IMR-90 (cell line): ENCODE measurements around the gene CAPN2. TPM values are rescaled to one million over a fixed set of nuclear protein-coding genes. Genes with fewer than 3 reads are reported as not detected.
A peak's percentile ranks its signal among the peaks of the same experiment; 100 is the strongest.

ENCODE experiments used
- ATAC-seq: fragments of 200-7000 bp; cut with Tn5 transposase; 2 replicates; pipeline ENCODE4 v1.9.1; 2020; ENCODE audit warnings: low read depth, mild to moderate bottlenecking, moderate library complexity
- BruUV-seq: library from RNA; stranded (reverse); fragments of 400-500 nt; replicated peaks from 2 replicates; lab custom pipeline; 2021; lab: Mats Ljungman, UMichigan
- CTCF ChIA-PET: fragments of 300-600 bp; formaldehyde crosslinking; extraction: SDS; loops from one replicate; lab custom pipeline; 2021; ENCODE audit warnings: antibody characterized with exemption; lab: Yijun Ruan, JAX
- POLR2A ChIA-PET: fragments of 300-600 bp; sonication (Branson Sonifier 250); formaldehyde crosslinking; loops from one replicate; lab custom pipeline; 2022; ENCODE audit warnings: antibody characterized with exemption; ENCODE audit not compliant: unreplicated experiment; lab: Charles Lee
- DNase-seq: peaks from one replicate; pipeline ENCODE4 v3.0.0; 2013
- H2AFZ ChIP-seq: replicated peaks from 2 replicates; pipeline ENCODE3; 2013; ENCODE audit warnings: low read length, mild to moderate bottlenecking; ENCODE audit not compliant: poor library complexity
- H2AK5ac ChIP-seq: 2 replicates; pipeline ENCODE4 v1.6.1; 2013; ENCODE audit warnings: low read depth, low read length, inconsistent platforms
- H2AK9ac ChIP-seq: replicated peaks from 2 replicates; pipeline ENCODE3; 2013; ENCODE audit warnings: mild to moderate bottlenecking, low read depth, low read length, moderate library complexity; ENCODE audit not compliant: poor library complexity
- H2BK120ac ChIP-seq: 2 replicates; pipeline ENCODE4 v1.6.1; 2013; ENCODE audit warnings: low read depth, low read length, inconsistent platforms
- H2BK15ac ChIP-seq: 3 replicates; pipeline ENCODE4 v1.6.1; 2013; ENCODE audit warnings: low read depth, low read length, inconsistent platforms
- H2BK20ac ChIP-seq: 2 replicates; pipeline ENCODE4 v1.6.1; 2013; ENCODE audit warnings: low read depth, mild to moderate bottlenecking, inconsistent platforms, low read length, moderate library complexity
- H2BK5ac ChIP-seq: 2 replicates; pipeline ENCODE4 v1.6.1; 2013; ENCODE audit warnings: mild to moderate bottlenecking, low read depth, low read length, inconsistent platforms; ENCODE audit not compliant: poor library complexity, severe bottlenecking
- H3K14ac ChIP-seq: replicated peaks from 2 replicates; pipeline ENCODE4 v1.6.1; 2013; ENCODE audit warnings: low read depth, low read length, inconsistent platforms
- H3K18ac ChIP-seq: 2 replicates; pipeline ENCODE4 v1.6.1; 2013; ENCODE audit warnings: low read depth, low read length, control low read depth
- H3K23ac ChIP-seq: 2 replicates; pipeline ENCODE4 v1.6.1; 2013; ENCODE audit warnings: low read depth, low read length, inconsistent platforms
- H3K27ac ChIP-seq: 2 replicates; pipeline ENCODE4 v1.5.1; 2013; ENCODE audit warnings: mild to moderate bottlenecking, control low read depth, low read length; ENCODE audit not compliant: insufficient read depth
- H3K27me3 ChIP-seq: 2 replicates; pipeline ENCODE4 v1.6.1; 2013; ENCODE audit warnings: low read length; ENCODE audit not compliant: control insufficient read depth, insufficient read depth
- H3K36me3 ChIP-seq: 2 replicates; pipeline ENCODE4 v1.6.1; 2013; ENCODE audit warnings: low read length, mixed read lengths; ENCODE audit not compliant: control insufficient read depth, insufficient read depth
- H3K4ac ChIP-seq: 2 replicates; pipeline ENCODE4 v1.6.1; 2013; ENCODE audit warnings: low read depth, low read length, inconsistent platforms
- H3K4me1 ChIP-seq: 2 replicates; pipeline ENCODE4 v1.6.1; 2013; ENCODE audit warnings: low read length, mixed read lengths; ENCODE audit not compliant: control insufficient read depth, insufficient read depth
- H3K4me2 ChIP-seq: 2 replicates; pipeline ENCODE4 v1.6.1; 2013; ENCODE audit warnings: low read depth, mild to moderate bottlenecking, control low read depth, low read length, moderate library complexity
- H3K4me3 ChIP-seq: 2 replicates; pipeline ENCODE4 v1.5.1; 2013; ENCODE audit warnings: low read depth, mild to moderate bottlenecking, control low read depth, low read length, moderate library complexity; ENCODE audit not compliant: insufficient read depth
- H3K56ac ChIP-seq: 2 replicates; pipeline ENCODE4 v1.6.1; 2013; ENCODE audit warnings: low read length, inconsistent platforms; ENCODE audit not compliant: insufficient read depth; ENCODE audit errors: extremely low read depth
- H3K79me1 ChIP-seq, 2 experiments: 2 replicates each; pipeline ENCODE4 v1.6.1; 2013; ENCODE audit warnings: low read length in 2 of 2, inconsistent platforms in 1 of 2, low read depth in 1 of 2
- H3K9ac ChIP-seq: 2 replicates; pipeline ENCODE4 v1.6.1; 2013; ENCODE audit warnings: low read depth, low read length, control low read depth
- H3K9me1 ChIP-seq: 2 replicates; pipeline ENCODE4 v1.6.1; 2013; ENCODE audit warnings: low read length, inconsistent platforms; ENCODE audit not compliant: insufficient read depth
- H3K9me3 ChIP-seq: 2 replicates; pipeline ENCODE4 v1.6.1; 2013; ENCODE audit warnings: low read length; ENCODE audit not compliant: control insufficient read depth, insufficient read depth
- H4K20me1 ChIP-seq: 2 replicates; pipeline ENCODE4 v1.6.1; 2013; ENCODE audit warnings: low read length, inconsistent platforms; ENCODE audit not compliant: insufficient read depth
- H4K5ac ChIP-seq: 2 replicates; pipeline ENCODE4 v1.6.1; 2013; ENCODE audit warnings: mild to moderate bottlenecking, low read depth, low read length, control low read depth
- H4K8ac ChIP-seq, 2 experiments: 2 replicates each; pipeline ENCODE4 v1.6.1; 2013; ENCODE audit warnings: low read depth in 2 of 2, low read length in 2 of 2, control low read depth in 1 of 2, inconsistent platforms in 1 of 2
- H4K91ac ChIP-seq: 2 replicates; pipeline ENCODE4 v1.6.1; 2013; ENCODE audit warnings: low read depth, low read length, inconsistent platforms; ENCODE audit not compliant: insufficient read depth
- BHLHE40 ChIP-seq: fragments of 150-350 bp; IDR thresholded peaks from 2 replicates; pipeline ENCODE4 v1.6.1; 2016; ENCODE audit warnings: mild to moderate bottlenecking, low read depth, low read length
- ELK1 ChIP-seq: fragments of 150-350 bp; IDR thresholded peaks from 2 replicates; pipeline ENCODE4 v1.6.1; 2016; ENCODE audit warnings: low read depth, mild to moderate bottlenecking, low read length, moderate library complexity, borderline replicate concordance
- FOS ChIP-seq: fragments of 150-350 bp; IDR thresholded peaks from 2 replicates; pipeline ENCODE4 v1.6.1; 2016; ENCODE audit warnings: low read depth, low read length
- MAFK ChIP-seq: IDR thresholded peaks from 2 replicates; pipeline ENCODE4 v1.6.1; 2012; ENCODE audit warnings: low read depth, low read length, improper control_type of control experiment
- MAZ ChIP-seq: IDR thresholded peaks from 2 replicates; pipeline ENCODE4 v1.6.1; 2012; ENCODE audit warnings: low read depth, mild to moderate bottlenecking, low read length, improper control_type of control experiment, moderate library complexity, borderline replicate concordance
- NFE2L2 ChIP-seq: fragments of 150-350 bp; IDR thresholded peaks from 2 replicates; pipeline ENCODE4 v1.6.1; 2016; ENCODE audit warnings: low read depth, mild to moderate bottlenecking, low read length
- RAD21 ChIP-seq: IDR thresholded peaks from 2 replicates; pipeline ENCODE4 v1.6.1; 2012; ENCODE audit warnings: low read length, improper control_type of control experiment
- RCOR1 ChIP-seq: IDR thresholded peaks from 2 replicates; pipeline ENCODE4 v1.6.1; 2012; ENCODE audit warnings: mild to moderate bottlenecking, low read length, improper control_type of control experiment; ENCODE audit not compliant: insufficient replicate concordance
- RFX5 ChIP-seq: IDR thresholded peaks from 2 replicates; pipeline ENCODE4 v1.8.0; 2012; ENCODE audit warnings: low read depth, mild to moderate bottlenecking, low read length, moderate library complexity
- SMC3 ChIP-seq: fragments of 150-350 bp; IDR thresholded peaks from 2 replicates; pipeline ENCODE4 v1.6.1; 2016; ENCODE audit warnings: low read depth, mild to moderate bottlenecking, antibody characterized with exemption, low read length, moderate library complexity
- whole genome bisulfite sequencing, 2 experiments: methylation state at CpG; one replicate each; pipeline versions ENCODE4 v1.1.5 to v1.1.7; 2013; ENCODE audit warnings: missing lambda C conversion rate in 2 of 2; ENCODE audit not compliant: insufficient read length in 1 of 2; ENCODE audit errors: extremely low coverage in 2 of 2; 5-methylcytosine and 5-hydroxymethylcytosine counted together
- dilution Hi-C: fragments of 300-500 bp; cut with HindIII; formaldehyde crosslinking; loops from one replicate; pipeline ENCODE4 v1.14.3; 2018; ENCODE audit warnings: low sequenced_read_pairs; ENCODE audit not compliant: unreplicated experiment
- in situ Hi-C: fragments of 300-500 bp; cut with MboI; formaldehyde crosslinking; loops from 3 replicates; pipeline ENCODE4 v1.14.3; 2019; ENCODE audit warnings: low sequenced_read_pairs, inconsistent platforms, mixed read lengths
- intact Hi-C: fragments of 100-400 bp; cut with micrococcal nuclease; formaldehyde crosslinking; loops from 2 replicates; pipeline ENCODE4 v1.10.0; 2022
- polyA plus RNA-seq, 3 experiments: library from polyadenylated mRNA; depleted of rRNA; stranded (reverse); fragments of >200 nt; gene quantifications; 2 replicates each; pipeline ENCODE4 v1.2.3, GENCODE V29; 2012; ENCODE audit warnings: low replicate concordance in 1 of 3
- total RNA-seq: library from RNA; depleted of rRNA; stranded (reverse); fragments of >200 nt; gene quantifications from 2 replicates; pipeline ENCODE4 v1.2.3, GENCODE V29; 2012
- TF ChIP-seq, protein P1 (sequence below): fragments of 150-350 bp; IDR thresholded peaks from 2 replicates; pipeline ENCODE4 v1.6.1; 2017; ENCODE audit warnings: mild to moderate bottlenecking, antibody characterized with exemption, low read length, low read depth
- TF ChIP-seq, protein P2 (sequence below): conservative IDR thresholded peaks from 2 replicates; pipeline ENCODE4 v1.5.1; 2012; ENCODE audit warnings: mild to moderate bottlenecking, low read depth, low read length, improper control_type of control experiment

CAPN2 gene
- total and polyA plus RNA-seq, 2 of the 4 experiments (the other 2 are of a cell fraction) = 339 to 430 TPM

DNA sequence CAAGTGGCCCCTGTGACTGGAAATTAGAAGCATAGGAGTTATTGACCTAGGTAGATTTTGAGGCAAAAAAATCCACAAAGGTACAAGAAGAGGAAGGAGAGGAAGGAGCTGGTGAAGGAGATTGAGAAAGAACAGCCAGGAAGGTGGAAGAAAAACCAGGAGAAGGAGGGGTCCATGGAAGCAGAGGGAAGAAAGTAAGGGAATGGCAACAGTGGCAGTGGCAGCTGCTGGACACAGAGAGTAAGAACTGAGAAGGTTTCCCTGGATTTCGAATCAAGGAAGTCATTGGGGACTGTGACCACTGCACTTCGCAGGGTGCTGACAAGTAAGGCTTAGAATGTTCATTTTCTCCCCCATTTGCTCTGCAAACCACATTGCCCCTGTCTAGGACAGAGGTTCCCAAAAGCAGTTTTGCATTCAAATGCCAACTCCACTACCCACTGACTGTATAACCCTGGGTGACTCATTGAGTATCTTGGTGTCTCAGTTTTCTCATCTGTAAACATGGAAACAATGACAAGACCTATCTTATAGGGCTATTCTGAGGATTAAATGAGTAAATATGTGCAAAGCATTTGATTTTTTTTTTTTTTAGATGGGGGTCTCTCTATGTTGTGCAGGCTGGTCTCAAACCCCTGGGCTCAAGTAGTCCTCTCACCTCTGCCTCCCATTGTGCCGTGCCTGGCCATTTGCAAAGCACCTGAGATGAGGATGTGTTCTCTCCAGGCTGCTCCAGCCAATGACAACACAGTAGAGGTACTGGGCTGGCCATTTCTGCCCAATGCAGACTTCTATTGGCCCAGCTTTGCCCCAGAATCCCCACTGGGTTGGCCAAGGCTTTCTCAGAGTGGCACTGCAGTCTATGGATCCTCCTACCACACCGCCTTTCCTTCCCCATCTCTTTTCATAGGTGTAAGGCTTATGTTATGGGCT is 9.3 kb upstream of the CAPN2 start:
- DNase-seq (peak; percentile 80), ATAC-seq (no peak)
- POLR2A ChIA-PET = no interaction called here
- Histone ChIP-seq H2AFZ (peak overlapping the region; percentile 53), H3K4me2 (peak overlapping the region; percentile 50), H3K27ac (peak overlapping the region; percentile 77), H2BK5ac (peak overlapping the region; percentile 96), H3K23ac (peak overlapping the region; percentile 92), H2BK120ac (peak overlapping the region; percentile 97), H3K4ac (peak overlapping the region; percentile 97), H4K91ac (peak overlapping the region; percentile 96), H3K4me3 (peak overlapping the region; percentile 6; the same call in 1 of the 2 replicates), H3K9ac (peak overlapping the region; percentile 60), H4K8ac (peak overlapping the region; percentile 86 to 88), H2AK5ac (peak overlapping the region; percentile 91), H3K36me3 (no peaks in the 10 kb centered on the region), H3K9me3 (no peaks in the 10 kb centered on the region), H2BK15ac (peak overlapping the region; percentile 88), H3K27me3 (no peaks in the 10 kb centered on the region), H3K56ac (peak overlapping the region; percentile 94), H3K14ac (peak overlapping the region; percentile 96), H3K18ac (peak overlapping the region; percentile 36), H3K9me1 (peaks cover 35% of the 10 kb centered on the region), H2BK20ac (peak overlapping the region; percentile 96), H3K79me1 (peaks cover 11 to 54% of the 10 kb centered on the region in 2 experiments; a peak in 3 of 4 replicates), H4K5ac (peak overlapping the region; percentile 48), H4K20me1 (peaks cover 5% of the 10 kb centered on the region), H2AK9ac (peak overlapping the region; percentile 95), H3K4me1 (peaks cover 44% of the 10 kb centered on the region)
- TSS peak; percentile 76 for BruUV-seq
- in situ Hi-C loops (no loop called here), dilution Hi-C loops (no loop called here), intact Hi-C loops (loop anchor here (5.0 to 10.0 kb wide), 2 partner anchors 292 to 409 kb away; partner anchors contain the start of gene FBXO28)
- CTCF ChIA-PET = interaction anchor here (1.2 to 1.3 kb wide), 2 partner anchors 9 to 46 kb away, joined by 4 read pairs; partner anchors contain the start of gene CAPN2
- WGBS, 2 experiments = no CpG with 5 or more reads among the region's 4 CpGs
- TF ChIP-seq MAFK (no peak), MAZ (no peak), RFX5 (no peak), BHLHE40 (no peak), RCOR1 (no peak), ELK1 (no peak), FOS (peak; percentile 88), RAD21 (no peak), NFE2L2 (peak; percentile 35; the same call in 1 of the 2 replicates), SMC3 (peak; percentile 10; the same call in 1 of the 2 replicates)
- TF ChIP-seq, protein P1, sequence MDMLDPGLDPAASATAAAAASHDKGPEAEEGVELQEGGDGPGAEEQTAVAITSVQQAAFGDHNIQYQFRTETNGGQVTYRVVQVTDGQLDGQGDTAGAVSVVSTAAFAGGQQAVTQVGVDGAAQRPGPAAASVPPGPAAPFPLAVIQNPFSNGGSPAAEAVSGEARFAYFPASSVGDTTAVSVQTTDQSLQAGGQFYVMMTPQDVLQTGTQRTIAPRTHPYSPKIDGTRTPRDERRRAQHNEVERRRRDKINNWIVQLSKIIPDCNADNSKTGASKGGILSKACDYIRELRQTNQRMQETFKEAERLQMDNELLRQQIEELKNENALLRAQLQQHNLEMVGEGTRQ = no peak
- TF ChIP-seq, protein P2, sequence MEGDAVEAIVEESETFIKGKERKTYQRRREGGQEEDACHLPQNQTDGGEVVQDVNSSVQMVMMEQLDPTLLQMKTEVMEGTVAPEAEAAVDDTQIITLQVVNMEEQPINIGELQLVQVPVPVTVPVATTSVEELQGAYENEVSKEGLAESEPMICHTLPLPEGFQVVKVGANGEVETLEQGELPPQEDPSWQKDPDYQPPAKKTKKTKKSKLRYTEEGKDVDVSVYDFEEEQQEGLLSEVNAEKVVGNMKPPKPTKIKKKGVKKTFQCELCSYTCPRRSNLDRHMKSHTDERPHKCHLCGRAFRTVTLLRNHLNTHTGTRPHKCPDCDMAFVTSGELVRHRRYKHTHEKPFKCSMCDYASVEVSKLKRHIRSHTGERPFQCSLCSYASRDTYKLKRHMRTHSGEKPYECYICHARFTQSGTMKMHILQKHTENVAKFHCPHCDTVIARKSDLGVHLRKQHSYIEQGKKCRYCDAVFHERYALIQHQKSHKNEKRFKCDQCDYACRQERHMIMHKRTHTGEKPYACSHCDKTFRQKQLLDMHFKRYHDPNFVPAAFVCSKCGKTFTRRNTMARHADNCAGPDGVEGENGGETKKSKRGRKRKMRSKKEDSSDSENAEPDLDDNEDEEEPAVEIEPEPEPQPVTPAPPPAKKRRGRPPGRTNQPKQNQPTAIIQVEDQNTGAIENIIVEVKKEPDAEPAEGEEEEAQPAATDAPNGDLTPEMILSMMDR = no peak
